Tibial nerve (tissue), 3 donors: Measurements from ENCODE around the gene COQ4.

Source experiments
- POLR2A ChIP-seq, 2 donors: fragments of 450-650 bp; IDR thresholded peaks; one replicate each; pipeline ENCODE4 v1.6.1; 2017; ENCODE audit warnings: antibody characterized with exemption in 2 of 2, mild to moderate bottlenecking in 2 of 2, moderate library complexity in 2 of 2
- TF ChIP-seq, protein P1 (sequence below), 5 experiments: fragments of 200-600 bp in 3 of 5; fragments of 450-650 bp in 2 of 5; sonication (generic) in 3 of 5; IDR thresholded peaks; one replicate each; pipeline ENCODE4 v1.5.1; 2016 to 2019; ENCODE audit warnings: antibody characterized with exemption in 5 of 5, mild to moderate bottlenecking in 3 of 5, moderate library complexity in 2 of 5

DNA sequence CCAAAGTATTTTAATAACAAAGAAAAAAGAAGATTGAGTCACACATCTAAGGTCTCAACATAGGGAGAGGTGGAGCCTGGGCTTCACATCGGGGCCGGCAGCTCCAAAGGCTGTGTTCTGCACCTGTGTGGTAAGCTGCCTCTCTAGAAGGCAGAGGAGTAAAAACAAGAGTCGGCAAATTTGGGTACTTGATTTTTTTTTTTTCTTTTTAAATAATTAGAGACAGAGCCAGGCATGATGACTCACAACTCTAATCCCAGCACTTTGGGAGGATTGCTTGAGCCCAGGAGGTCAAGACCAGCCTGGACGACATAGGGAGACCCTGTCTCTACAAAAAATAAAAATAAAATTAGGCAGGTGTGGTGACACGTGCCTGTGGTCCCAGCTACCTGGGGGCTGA is 53.2 kb downstream of the COQ4 start:
- TF ChIP-seq, protein P1, sequence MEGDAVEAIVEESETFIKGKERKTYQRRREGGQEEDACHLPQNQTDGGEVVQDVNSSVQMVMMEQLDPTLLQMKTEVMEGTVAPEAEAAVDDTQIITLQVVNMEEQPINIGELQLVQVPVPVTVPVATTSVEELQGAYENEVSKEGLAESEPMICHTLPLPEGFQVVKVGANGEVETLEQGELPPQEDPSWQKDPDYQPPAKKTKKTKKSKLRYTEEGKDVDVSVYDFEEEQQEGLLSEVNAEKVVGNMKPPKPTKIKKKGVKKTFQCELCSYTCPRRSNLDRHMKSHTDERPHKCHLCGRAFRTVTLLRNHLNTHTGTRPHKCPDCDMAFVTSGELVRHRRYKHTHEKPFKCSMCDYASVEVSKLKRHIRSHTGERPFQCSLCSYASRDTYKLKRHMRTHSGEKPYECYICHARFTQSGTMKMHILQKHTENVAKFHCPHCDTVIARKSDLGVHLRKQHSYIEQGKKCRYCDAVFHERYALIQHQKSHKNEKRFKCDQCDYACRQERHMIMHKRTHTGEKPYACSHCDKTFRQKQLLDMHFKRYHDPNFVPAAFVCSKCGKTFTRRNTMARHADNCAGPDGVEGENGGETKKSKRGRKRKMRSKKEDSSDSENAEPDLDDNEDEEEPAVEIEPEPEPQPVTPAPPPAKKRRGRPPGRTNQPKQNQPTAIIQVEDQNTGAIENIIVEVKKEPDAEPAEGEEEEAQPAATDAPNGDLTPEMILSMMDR (IDR thresholded peaks at IDR 0.05) = no peak
- TF ChIP-seq POLR2A (IDR thresholded peaks at IDR 0.05) = no peak
